Activated CD4-positive, alpha-beta T cell treated with anti-CD3 and anti-CD28 coated beads for 4 hours (primary cell): ENCODE data around the gene NDUFAF5.

ENCODE experiments used
- DNase-seq, 2 donors: peaks; one replicate each; pipeline ENCODE4 v3.0.0-alpha.2; 2020

The NDUFAF5 gene

DNA sequence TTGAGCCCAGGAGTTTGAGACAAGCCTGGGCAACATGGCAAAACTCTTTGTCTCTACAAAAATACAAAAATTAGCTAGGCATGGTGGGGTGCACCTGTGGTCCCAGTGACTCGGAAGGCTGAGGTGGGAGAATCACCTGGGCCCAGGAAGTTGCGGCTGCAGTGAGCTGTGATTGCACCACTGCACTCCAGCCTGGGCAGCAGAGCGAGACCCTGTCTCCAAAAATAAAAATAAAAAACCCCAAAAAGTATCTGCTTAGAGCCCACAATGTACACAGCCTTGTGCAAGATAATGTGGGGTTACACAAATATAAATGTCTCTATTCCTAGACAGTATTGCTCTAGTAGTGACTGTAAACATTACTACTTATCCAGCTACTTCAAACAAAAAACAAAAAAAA lies 6.0 kb upstream of the NDUFAF5 start:
- no peak for DNase-seq

DNA sequence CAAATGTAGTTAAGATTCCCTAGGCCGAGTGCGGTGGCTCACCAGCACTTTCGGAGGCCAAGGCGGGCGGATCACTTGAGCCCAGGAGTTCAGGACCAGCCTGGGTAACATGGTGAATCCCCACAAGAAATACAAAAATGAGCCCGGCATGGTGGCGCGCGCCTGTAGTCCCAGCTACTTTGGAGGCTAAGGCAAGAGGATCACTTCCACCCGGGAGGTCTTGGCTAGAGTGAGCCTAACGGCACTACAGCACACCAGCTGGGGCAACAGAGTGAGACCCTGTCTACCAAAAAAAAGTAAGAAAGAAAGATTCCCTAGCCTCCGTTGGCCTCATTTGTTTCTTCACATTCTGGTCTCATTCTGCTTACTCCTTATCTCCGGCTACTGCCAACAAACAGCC lies 1.3 kb upstream of the NDUFAF5 start:
- DNase-seq: no peak

DNA sequence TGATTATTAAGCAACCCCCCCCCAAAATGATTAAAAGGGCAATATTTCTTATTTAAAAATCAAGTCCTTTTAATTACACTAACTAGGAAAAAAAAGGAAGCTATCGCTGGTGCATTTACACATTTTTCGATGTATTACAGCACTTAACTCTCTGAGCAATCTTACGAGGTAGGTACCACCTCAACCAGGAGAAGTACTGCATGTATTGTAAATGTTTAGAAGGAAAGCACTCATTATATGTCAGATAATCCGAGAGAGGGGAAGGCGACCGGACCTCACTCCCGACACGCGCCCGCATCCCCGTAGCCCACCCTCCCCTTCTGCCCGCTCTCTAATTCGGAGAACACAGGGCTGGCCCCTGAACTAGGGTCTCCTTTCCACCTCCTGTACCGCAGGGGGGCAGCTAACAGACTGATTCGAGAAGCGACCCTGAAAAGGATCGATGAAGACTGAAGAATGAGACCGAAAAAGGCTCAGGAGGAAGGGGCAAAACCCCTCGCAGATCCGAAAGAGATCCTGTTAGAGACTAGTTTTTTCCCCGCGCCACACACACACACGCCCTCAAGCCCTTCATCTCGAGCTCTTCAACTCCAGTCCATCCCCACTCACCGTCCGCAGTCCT lies 446 bp upstream of the NDUFAF5 start:
- DNase-seq: no peak

DNA sequence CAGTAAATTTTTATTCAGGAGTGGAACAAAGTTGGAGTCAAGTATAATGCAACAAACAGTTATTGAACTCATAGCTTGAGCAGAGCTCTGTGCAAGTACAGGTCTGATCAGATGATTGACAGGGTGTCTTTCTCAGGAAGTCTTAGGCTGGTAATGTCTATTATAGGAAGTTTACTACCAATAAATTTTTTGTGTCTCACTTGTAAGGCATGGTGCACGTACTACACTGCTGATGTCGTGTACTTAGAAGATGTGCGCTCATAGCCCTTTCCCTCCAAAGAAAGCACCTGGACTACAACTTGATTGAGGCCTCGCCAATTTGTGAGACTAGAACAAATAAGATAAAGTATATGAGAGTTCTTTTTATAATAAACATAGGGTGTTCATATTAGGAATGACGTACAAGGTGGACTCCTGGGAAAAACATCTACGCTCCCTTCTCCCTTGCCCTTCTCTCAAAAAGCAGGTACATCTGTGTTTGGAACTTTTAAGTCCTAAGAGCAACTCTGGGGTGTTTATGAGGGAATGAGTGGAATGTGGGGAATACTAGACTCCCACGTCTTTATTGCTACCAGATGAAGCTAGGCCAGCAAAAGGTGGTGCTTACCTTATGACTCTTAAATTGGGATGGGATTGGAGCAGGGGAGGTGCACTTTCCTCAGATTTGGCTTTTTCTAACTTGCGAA lies 1.5 kb downstream of the NDUFAF5 start:
- DNase-seq: no peak

DNA sequence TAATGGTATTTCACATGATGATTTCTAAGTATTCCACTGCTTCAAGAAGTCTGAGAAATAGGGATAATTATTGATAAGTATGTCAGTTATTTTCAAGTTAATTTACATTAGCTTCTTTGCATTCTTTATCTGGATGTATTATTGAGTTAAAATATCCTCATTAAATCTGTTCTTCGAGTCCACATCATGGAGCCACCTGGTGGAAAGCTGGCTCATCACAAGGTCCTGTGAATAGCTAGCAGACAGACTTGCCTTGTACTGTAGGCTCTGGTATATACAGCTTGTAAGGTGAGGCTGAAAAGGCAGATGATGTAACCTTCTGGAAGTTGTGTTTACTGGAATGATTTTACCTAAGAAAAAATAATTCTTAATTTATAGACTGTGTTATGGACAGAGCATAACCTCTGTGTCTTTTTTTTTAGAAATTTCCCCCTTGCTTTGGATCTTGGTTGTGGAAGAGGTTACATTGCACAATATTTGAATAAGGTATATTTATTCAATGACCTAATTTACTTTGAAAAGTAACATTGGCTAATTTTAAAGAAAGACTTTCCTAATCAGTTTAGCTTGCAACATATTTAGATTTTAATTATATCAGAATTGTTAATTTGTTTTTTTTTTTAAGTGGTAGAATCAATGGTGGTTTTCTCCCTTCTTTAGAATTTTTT lies 3.5 kb downstream of the NDUFAF5 start:
- DNase-seq: peak; percentile 21 to 35

DNA sequence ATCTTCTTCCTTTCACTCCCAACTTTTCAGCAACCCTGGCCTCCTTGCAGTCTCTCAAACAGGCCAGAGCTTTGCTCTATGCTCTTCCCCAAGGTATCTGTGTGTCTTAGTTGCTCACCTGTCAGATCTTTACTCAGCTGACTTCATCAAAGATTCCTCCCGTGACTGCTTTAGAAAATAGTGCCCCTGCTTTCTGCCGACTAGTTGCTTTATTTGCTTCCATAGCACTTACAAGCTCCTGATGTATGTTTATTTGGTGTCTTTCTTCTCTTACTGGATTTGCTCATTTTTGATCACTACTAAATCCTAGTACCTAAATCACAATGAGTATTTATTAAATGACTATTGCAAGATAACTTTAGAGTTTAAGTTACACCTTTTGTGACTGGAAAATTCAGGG lies 5.9 kb downstream of the NDUFAF5 start:
- no peak for DNase-seq

DNA sequence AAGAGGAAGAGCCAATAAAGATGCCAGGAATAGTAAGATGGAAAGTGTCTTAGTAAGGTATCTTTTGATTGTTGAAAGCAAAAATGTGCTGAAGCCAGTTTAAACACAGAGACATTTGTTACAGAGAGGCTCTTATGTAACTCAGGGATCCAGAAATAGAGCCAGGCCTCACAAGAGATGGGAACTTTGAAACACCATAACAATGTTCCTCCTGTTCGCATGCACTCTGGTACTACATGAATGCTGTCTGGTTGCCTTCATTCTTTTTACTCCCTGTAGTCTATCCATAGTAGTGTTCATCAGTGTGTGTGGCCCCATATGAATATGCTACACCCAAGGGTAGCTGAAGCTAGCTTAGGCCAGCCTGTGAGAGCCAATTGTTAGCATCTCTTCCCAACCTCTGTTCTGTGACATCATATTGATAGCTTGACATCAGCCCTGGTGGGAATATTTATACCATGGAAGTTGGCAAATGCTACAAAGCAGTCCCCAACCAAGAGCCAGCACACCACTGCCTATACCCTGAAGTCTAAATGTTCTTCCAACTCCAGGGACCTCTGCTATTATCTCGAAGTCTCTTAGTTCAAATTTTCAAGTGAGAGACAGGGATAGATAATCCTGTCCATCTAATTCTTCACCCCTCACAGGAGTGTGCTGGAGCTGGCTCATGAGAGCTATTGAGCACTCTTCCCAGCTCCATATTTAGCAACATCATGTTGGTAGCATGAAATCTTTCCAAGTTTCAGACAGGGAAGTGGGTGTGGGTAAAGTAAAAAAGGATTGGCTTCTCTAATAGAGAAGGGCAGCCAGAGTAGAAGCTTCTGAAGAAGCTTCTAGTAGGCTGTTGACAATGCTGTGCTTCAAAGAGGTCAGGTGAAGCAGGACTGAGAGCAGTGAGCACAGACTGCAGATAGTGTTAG lies 7.0 kb downstream of the NDUFAF5 start:
- DNase-seq: no peak

DNA sequence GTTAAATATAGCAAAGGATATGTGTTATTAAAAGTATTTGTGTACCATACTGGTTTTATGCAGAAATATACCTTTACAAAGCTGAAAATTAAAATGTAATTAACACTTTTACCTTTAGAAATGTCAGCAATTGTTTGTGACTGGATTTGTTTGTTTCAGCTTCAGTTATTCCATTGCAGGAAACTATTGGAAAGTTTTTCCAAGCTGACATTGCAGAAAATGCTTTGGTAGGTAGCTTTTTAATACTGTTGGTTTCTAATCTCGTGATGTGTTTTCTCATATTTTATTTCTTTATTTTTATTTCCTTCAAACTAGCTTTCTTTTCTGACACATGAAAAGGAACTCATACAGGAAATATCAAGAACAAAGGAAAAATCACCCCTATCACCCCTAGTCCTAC lies 8.2 kb downstream of the NDUFAF5 start:
- no peak for DNase-seq

DNA sequence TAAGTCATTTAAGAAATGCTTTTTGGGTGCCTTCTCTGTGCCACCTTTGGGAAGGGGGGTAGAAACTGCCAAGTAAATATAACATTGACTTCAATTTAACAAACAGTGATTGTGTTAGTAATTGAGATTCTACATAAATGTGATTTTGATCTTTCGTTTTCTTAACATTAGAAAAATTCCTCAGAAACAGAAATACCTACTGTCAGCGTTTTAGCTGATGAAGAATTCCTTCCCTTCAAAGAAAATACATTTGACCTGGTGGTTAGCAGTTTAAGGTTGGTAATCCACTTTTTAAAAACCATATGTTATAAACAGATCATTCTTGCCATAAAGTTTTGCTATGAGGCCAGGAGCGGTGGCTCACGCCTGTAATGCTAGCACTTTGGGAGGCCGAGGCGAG lies 9.8 kb downstream of the NDUFAF5 start:
- DNase-seq: no peak

DNA sequence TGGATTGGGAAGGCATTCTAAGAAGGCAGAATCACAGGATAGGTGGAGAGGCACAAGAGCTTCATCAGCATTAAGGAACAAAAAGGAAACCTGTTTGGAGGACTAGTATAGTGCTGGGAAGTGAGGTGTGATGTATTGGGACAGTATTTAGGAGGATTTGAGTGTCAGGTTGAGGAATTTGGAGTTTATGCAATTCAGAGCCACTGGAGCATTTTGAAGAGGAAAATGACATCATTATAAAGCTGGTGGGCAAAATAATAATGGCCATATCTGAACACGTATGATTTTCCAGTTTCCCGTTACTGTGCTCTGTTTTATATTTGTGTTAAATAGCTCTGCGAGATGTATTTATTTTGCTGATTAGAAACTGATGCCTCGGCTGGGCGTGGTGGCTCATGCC lies 14.2 kb downstream of the NDUFAF5 start:
- no peak for DNase-seq

DNA sequence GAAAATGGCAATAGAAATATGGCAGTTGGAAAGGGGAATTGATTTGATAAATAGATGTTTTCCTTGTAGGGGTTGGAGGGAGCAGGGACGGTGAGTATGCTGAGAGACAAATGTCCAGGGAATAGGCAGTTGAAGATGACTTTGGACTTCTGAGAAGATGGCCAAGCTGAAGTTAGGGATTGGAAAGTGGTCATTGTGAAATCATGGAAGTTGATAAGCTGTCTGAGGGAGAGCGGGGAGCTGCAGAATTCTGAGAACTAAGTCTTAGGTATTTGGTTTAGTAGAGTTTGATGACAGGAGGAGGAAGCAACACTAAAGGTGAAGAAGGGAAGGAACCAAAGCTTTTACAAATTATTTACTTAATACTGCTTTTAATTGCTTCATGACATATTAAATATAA lies 15.1 kb downstream of the NDUFAF5 start:
- no peak for DNase-seq

DNA sequence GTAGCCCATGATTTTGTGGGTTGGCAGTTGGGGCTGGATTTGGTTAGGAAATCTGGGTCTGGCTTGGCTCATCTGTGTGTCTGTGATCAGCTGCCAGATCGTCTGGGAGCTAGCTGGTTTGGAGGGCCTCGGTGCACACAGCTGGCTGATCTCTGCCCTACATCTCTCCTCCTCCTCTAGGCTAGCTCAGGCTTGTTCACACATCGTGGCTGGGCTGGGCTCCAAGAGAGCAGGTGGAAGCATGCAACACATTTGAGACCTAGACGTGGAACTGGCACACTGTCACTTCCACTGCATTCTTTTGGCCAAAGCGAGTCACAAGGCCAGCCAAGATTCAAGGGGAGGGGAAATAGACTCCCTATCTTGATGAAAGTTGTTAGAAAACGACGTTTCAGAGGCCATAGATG lies 15.9 kb downstream of the NDUFAF5 start:
- no peak for DNase-seq

DNA sequence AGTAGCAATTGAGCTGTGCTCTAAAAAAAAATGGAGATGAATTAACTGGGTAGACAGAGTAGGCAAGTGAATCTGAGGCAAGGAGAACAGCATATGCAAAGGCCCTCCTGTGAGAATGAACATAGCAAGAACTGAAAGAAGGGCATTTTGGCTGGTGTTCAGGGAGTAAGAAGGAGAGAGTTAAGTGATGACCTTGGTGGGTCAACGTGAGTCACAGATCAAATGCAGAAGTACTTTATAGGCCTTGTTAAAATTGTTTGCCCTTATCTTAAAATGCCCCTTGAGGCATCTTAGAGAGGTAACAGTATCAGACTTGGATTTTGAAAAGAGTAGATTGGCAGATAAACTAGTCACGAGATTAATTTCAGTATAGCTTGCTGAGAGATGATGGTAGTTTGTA lies 24.5 kb downstream of the NDUFAF5 start:
- no peak for DNase-seq

DNA sequence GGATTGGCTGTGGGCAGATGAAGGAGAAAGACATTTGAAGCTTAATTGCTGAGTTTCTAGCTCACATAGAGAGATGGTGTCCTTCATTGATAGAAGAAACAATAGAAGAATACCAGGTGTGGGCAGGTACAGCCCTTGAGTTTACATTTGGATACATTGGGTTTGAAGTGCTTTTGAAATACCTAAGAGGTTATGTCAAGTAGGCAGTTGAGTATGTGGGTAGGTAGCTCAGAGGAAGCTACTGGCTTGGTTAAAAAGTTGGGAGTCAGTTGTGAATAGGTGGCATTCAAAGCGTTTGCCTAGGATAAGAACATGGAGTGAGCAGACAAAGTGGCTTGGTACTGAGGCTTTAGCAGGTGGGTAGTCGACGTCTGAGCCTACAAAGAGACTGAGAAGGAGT lies 25.0 kb downstream of the NDUFAF5 start:
- DNase-seq: no peak

DNA sequence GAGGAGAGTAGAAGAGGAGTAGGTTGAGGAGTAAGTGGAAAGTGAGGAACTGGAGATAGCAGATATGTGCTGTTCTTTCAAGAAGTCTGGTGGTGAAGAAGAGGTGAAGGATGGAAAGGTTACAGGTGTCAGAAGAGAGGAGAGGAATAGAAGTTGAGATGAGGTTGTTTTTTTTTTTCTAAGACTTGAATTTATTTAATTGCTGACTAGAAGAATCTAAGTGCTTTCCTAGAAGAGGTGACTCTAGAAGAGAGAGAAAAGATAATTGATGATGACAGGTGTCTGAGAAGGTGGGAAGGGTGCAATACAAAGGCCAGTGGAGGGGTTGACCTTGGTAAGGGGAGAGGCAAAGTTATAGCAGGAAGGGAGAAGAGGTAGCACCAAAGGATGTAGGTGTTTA lies 25.6 kb downstream of the NDUFAF5 start:
- no peak for DNase-seq

DNA sequence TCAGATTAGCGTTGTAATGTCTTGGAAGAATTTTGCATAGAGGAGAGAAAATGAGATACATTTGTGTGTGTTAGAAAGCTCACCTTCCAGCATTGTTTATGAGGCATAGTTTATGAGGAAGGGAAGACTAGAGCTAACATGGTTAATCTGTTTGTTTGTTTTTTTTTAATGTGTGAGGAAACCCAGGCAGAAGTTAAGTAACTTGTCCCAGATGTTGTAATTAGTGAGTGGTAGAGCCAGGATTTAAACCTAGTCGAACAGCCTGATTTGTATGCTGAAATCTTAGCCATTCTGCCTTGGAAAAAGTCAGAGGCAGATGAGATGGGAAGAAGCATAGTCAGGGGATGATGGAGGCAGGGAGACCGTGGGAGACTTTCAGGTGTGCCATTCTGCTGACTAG lies 29.1 kb downstream of the NDUFAF5 start:
- no peak for DNase-seq

DNA sequence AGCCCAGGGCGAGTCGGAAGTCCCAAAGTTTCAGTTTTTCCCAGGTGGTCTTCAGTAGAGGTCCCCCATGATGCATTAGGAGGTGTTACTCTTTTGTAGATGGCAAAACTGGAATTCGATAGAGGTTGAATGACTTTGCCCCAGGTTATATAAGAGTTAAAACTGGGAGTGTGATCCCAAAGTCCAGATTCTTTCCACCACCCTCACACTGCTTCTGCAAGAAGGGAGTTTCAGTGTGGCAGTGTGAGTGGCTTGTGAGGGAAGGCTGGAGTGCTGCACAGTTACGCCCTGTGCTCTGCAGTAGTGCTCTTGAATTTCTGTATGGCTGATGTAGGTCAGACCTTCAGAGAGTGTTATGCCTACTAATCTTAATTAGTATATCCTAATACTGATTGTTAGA lies 29.8 kb downstream of the NDUFAF5 start:
- no peak for DNase-seq

DNA sequence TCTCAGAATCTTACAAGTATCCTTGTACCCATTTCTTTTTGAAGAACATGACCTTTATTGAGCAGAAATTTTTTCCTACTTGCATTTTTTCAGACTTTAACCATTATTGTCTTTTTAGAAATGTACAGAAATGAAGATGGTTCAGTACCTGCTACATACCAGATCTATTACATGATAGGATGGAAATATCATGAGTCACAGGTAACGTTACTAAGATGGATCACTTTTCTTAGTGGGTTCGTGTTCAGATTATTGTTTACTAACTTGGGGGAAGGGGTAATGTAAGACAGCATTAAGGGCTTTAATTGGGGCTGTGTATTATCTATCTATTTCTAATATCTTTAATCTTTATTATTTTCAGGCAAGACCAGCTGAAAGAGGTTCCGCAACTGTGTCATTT lies 31.9 kb downstream of the NDUFAF5 start:
- no peak for DNase-seq

DNA sequence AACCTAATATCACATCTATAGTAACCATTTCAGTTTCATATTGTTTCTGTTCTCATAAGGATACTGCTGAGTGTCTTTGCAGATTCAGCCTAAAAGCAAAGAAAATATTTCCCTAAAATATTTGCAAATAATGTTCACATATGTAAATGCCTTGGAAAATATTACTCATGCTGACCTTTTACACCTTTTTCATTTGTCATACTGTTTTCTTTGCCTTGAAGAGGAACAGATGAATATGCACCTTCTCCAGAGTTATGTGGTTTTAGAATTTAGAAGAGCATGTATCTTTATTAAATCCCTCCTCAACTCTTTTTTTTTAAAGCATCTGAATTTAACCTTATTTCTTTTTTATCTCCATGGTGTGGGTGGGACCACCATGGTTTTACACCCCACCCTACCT lies 32.5 kb downstream of the NDUFAF5 start:
- no peak for DNase-seq

DNA sequence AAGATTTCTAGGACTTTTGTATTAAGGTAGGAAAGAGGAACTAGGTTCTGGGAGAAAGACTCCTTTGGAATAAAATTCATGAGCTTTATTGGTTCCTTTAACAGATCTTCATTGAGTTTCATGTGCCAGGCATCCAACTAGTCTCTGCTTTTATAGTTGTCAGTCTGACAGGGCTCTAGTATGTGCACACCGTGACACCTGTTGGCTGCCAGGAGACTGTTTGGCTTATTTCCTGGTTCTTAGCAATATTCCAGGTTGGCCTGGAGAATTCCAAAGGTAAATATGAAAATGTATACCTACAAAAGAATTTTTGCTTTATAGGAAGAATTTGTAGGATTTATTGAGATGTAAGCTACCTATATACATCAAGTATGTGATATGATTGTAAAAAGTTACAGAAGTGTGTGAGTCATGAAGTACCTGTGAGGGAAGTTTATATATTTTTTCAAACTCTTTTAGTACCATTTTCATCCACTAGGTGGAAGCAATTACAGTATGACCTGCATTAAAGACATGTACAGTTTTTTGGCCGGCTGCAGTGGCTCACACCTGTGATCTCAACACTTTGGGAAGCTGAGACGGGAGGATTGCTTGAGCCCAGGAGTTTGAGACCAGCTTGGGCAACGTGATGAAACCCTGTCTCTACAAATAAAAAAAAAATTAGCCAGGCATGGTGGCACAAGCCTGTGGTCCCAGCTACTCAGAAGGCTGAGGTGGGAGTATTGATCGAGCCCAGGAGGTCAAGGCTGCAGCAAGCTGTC lies 35.2 kb downstream of the NDUFAF5 start:
- DNase-seq: peak in 1 of 2 donors; percentile 3

DNA sequence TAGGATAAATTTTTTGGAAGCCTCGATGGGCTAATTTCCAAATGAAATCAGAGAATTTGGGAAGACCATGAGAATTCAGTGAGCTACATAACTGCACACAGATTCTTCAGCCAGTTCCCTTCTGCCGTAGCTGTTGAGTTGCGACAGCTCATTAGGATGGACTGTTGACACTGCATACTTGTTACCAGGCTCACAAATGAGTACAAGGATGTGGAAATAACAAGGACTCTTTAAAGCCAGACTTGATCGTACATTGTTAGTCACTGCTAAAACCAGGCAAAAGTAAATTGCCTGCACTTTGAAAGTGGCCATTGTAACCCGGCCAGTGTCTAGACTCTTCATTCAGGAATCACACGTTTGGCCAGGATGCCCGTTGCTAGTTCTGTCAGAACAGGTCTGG lies 37.0 kb downstream of the NDUFAF5 start:
- DNase-seq: no peak

DNA sequence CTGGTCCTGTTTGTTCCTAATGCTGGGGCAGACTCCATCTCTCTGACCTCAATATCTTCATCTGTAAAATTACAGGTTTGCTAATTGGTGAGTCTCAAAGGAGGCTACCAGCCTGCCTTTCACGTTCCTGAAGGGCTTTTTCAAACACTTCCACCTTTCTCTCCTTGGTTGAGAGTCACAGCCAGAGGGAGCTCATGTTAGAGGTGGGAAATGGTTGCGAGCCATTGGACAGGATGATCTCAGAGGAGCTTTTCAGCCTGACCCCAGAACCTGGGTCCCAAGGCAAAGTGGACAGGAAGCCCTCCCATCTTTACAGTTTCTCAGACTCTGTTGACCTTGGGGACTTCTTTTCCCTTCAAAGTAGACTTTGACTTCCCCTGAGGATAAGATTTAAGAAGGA lies 37.6 kb downstream of the NDUFAF5 start:
- no peak for DNase-seq

DNA sequence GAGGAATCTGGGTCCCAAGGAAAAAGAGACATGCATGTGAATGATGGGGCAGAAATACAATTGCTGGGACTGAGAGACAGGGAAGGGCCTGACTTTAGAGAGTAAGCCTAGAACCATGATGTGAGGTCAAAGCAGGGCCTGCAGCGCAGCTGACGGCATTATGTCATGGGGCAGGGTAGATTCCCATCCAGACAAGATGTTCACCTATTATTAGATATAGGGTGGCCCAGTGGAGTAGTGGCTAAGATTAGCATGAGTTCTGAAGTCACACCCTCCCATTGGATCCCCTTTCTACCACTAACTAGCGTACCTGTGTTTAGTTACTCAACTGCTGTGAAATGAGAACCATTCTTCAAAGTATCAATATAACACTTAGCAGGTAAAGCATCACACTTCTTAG lies 39.6 kb downstream of the NDUFAF5 start:
- no peak for DNase-seq
